Stimulated activated naive CD4-positive, alpha-beta T cell (primary cell): ENCODE results near the gene P2RX4.
A peak's percentile ranks its signal among the peaks of the same experiment; 100 is the strongest.
"Not testable (repeated sequence)": the region's sequence is repeated elsewhere in the genome, so short reads cannot be mapped to it uniquely, and the experiment has no call there.

Experiments
- DNase-seq, 6 experiments: peaks; one replicate each; lab custom pipeline; 2025; lab: John Stamatoyannopoulos, UW

Gene P2RX4

GRCh38 chr12:121241156-121241970 lies 31.4 kb downstream of the P2RX4 start:
- DNase-seq, result peak in 1 of 6 experiments; percentile 15

- DNase-seq, result no peak
Measured at GRCh38 chr12:121245031-121245430, 35.1 kb downstream of the P2RX4 start.

GRCh38 chr12:121245951-121246350 lies 36.0 kb downstream of the P2RX4 start:
- no peak for DNase-seq

GRCh38 chr12:121246893-121247557 lies 37.1 kb downstream of the P2RX4 start:
- DNase-seq, result no peak

GRCh38 chr12:121248622-121249021 lies 38.7 kb downstream of the P2RX4 start:
- no peak for DNase-seq

- DNase-seq, result no peak
Measured at GRCh38 chr12:121250359-121250758, 40.4 kb downstream of the P2RX4 start.

GRCh38 chr12:121251838-121252237 lies 41.9 kb downstream of the P2RX4 start:
- DNase-seq, result no peak

- no peak for DNase-seq
Measured at GRCh38 chr12:121252712-121253345, 42.9 kb downstream of the P2RX4 start.

- no peak for DNase-seq
Measured at GRCh38 chr12:121253638-121254335, 43.9 kb downstream of the P2RX4 start.

- no peak for DNase-seq
Measured at GRCh38 chr12:121255433-121255832, 45.5 kb downstream of the P2RX4 start.

- DNase-seq, result not testable (repeated sequence)
Measured at GRCh38 chr12:121257704-121258449, 47.9 kb downstream of the P2RX4 start.

GRCh38 chr12:121259074-121259473 lies 49.1 kb downstream of the P2RX4 start:
- no peak for DNase-seq

- DNase-seq, result no peak
Measured at GRCh38 chr12:121260091-121260490, 50.2 kb downstream of the P2RX4 start.

GRCh38 chr12:121261398-121261797 lies 51.5 kb downstream of the P2RX4 start:
- no peak for DNase-seq

GRCh38 chr12:121263206-121263935 lies 53.4 kb downstream of the P2RX4 start:
- no peak for DNase-seq

- no peak for DNase-seq
Measured at GRCh38 chr12:121264135-121264534, 54.2 kb downstream of the P2RX4 start.

GRCh38 chr12:121264951-121265515 lies 55.1 kb downstream of the P2RX4 start:
- no peak for DNase-seq

- no peak for DNase-seq
Measured at GRCh38 chr12:121267822-121268221, 57.9 kb downstream of the P2RX4 start.

- no peak for DNase-seq
Measured at GRCh38 chr12:121273364-121273896, 63.5 kb downstream of the P2RX4 start.

- no peak for DNase-seq
Measured at GRCh38 chr12:121274036-121274763, 64.3 kb downstream of the P2RX4 start.
